Left cardiac atrium (tissue), 4 donors: ENCODE measurements around the gene ADA. TPM values are rescaled to one million over a fixed set of nuclear protein-coding genes. Genes with fewer than 3 reads are reported as not detected.

Experiments used
- ATAC-seq, 2 donors: fragments of 200-7000 bp; cut with Tn5 transposase; one replicate each; pipeline ENCODE4 v1.9.1; 2020; ENCODE audit warnings: mild to moderate bottlenecking in 2 of 2, moderate library complexity in 2 of 2
- DNase-seq: peaks from one replicate; pipeline ENCODE4 v3.0.0-alpha.2; 2020
- intact Hi-C, 2 donors: fragments of 100-400 bp; cut with DNase I; formaldehyde crosslinking; loops; one replicate each; pipeline versions ENCODE4 v1.14.1 to v1.15.1; 2022 to 2023
- total RNA-seq, 2 donors: library from RNA; stranded (reverse); fragmentation: NEBNext Ultra II Directional; extraction: Animal tissue kit (Norgen Biotek cat#: 25700); gene quantifications; one replicate each; pipeline ENCODE4 v1.2.1, GENCODE V29; 2021
- donor health status: DM: no; HTN: yes; CAD: no.
- donor health status: DM: no; HTN: yes; CAD: no; lungs with severe emphysema.
- donor health status: DM: yes; HTN: yes; CAD: no.
- donor health status: Dilated cardiomyopathy.

Gene ADA
- total RNA-seq, 2 donors from 2014 or later: 11.3 to 12.2 TPM

DNA sequence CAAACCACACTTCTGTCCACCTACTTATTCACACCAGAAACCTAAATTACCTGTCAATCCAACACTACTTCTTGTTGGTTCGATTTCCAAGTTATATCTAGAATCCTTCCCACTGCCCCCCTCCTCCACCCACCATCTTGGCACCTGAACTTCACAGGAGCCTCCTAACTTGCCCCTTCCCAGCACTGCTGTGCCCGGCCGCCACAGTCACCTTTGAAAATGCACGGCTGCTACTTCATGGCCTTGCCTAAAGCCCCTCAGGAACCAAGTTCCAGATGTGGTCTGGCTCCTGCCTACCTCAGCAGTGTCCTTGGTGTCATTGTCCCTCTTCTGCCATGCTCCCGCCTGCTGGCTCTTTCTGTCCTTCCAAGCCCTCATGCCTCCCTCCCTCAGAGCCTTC lies 37.9 kb downstream of the ADA start:
- ATAC-seq (no peak), DNase-seq (no peak)
- intact Hi-C loops: loop anchor here (5.0 kb wide), 1 partner anchor 81 kb away; no protein-coding TSS in a partner anchor

- ATAC-seq: peak; percentile 1
- DNase-seq: no peak
- intact Hi-C loops: loop anchor here (2.0 to 5.0 kb wide), 2 partner anchors 78 to 226 kb away; no protein-coding TSS in a partner anchor
Measured at GRCh38 chr20:44610313-44610962, 41.1 kb downstream of the ADA start.

- peak; percentile 93 to 94 for ATAC-seq
- intact Hi-C loops: loop anchor here (2.0 to 5.0 kb wide), 3 partner anchors 37 to 225 kb away; no protein-coding TSS in a partner anchor
Measured at GRCh38 chr20:44609516-44610312, 41.8 kb downstream of the ADA start.

DNA sequence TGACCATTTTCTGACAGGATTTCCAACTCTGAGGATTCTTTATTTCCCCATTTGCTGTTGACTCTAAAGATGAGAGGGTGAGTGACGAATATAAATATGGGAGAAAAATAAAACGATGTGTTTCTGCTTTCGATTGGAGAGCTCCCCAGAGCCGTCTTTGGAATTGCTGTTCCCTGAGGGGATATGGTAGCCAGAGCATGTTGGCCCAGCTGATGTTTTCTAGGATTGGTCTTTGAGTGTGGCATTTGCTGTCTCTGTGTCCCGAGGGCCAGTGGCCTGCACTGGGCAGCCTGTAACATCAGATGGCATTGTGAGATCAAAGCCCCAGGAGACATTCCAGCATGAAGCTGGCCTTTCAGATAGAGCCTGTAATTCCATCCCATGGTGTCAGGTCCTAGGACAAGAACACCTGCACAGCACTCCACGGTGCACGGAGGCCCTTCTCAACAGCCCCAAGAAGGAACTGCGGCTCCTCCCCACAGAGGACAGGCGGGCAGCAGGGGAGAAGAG lies 42.4 kb downstream of the ADA start:
- DNase-seq (no peak), ATAC-seq (peak; percentile 25 to 28)
- intact Hi-C loops: loop anchor here in 1 of 2 donors (5.0 kb wide), 1 partner anchor 37 kb away; no protein-coding TSS in a partner anchor

More at GRCh38 chr20:44609516-44610312, 41.8 kb downstream of the ADA start:
- peak; percentile 90 for DNase-seq

GRCh38 chr20:44606725-44607441 lies 44.6 kb downstream of the ADA start:
- ATAC-seq: no peak

DNA sequence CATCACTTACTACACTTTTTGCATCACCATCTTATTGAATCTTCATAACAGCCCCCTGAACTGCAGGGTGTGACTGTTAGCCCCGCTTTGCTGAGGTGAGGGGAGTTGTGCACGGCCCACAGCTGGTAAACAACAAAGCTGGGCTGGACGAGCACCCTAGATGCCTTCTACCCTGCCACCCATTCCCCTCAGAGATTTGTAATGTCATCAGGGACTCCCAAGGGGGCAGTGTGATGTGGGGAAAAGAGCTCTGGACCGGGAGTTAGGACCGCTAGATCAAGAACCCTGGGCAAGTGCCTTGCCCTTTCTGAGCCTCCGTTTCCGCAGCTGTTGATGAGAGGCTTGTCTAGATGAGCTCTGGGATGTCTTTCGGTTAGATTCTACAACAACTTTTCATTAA lies 48.2 kb downstream of the ADA start:
- ATAC-seq: no peak

More at GRCh38 chr20:44606725-44607441, 44.6 kb downstream of the ADA start:
- intact Hi-C loops: loop anchor here in 1 of 2 donors (5.0 kb wide), 1 partner anchor 35 kb away; no protein-coding TSS in a partner anchor
- DNase-seq: no peak

DNA sequence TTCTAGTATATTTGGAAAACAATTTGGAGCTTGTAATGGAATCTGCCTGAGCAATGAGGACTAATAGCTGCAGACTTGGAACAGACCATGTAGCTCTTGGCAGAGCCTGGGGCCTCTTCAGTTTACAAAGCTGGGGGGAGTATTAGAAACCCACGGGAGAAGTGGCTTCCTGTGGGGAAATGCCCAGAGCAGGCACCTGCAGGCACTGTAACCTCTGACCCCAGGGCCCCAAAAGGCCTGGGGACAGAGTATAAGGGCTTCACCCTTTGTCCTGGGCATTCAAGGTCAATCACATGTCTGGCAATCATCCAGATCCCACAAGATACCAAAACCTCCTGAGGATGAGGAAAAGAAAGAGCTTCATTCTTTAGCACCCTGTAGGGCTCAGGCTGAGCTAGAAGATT lies 49.7 kb downstream of the ADA start:
- peak; percentile 81 to 85 for ATAC-seq
- DNase-seq: peak; percentile 81
- intact Hi-C loops: no loop called here

More for the DNA sequence above, 48.2 kb downstream of the ADA start:
- intact Hi-C loops: no loop called here
- DNase-seq: no peak

DNA sequence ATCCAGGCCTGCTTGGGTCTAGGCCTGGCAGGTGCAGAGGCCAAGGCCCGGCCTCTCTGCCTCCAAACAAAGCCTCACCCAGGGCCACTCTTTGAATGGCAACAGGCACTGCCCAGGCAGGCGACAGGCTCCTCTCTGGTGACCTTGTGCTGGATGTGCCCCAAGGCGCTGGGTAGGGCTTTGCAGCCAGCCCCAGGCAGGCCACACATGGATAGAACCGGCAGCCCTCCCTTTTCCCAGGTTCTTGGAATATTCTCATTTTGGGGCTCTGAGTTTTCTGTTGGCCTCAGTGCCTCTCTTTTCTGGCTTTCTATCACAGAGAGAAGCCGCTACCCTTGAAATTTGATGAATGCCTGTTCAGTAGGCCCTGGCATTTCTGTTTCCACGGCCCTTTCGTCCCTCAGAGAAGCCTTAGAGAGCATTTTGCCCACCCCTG lies 50.2 kb downstream of the ADA start:
- intact Hi-C loops: no loop called here
- ATAC-seq (peak; percentile 43 to 45), DNase-seq (no peak)

- ATAC-seq: peak; percentile 34 to 70
- intact Hi-C loops: no loop called here
- DNase-seq: peak; percentile 66
Measured at GRCh38 chr20:44600758-44601201, 50.7 kb downstream of the ADA start.

- DNase-seq (no peak), ATAC-seq (no peak)
- intact Hi-C loops: no loop called here
Measured at GRCh38 chr20:44600301-44600700, 51.2 kb downstream of the ADA start.

- intact Hi-C loops: no loop called here
- ATAC-seq (no peak), DNase-seq (no peak)
Measured at GRCh38 chr20:44599715-44600114, 51.8 kb downstream of the ADA start.

DNA sequence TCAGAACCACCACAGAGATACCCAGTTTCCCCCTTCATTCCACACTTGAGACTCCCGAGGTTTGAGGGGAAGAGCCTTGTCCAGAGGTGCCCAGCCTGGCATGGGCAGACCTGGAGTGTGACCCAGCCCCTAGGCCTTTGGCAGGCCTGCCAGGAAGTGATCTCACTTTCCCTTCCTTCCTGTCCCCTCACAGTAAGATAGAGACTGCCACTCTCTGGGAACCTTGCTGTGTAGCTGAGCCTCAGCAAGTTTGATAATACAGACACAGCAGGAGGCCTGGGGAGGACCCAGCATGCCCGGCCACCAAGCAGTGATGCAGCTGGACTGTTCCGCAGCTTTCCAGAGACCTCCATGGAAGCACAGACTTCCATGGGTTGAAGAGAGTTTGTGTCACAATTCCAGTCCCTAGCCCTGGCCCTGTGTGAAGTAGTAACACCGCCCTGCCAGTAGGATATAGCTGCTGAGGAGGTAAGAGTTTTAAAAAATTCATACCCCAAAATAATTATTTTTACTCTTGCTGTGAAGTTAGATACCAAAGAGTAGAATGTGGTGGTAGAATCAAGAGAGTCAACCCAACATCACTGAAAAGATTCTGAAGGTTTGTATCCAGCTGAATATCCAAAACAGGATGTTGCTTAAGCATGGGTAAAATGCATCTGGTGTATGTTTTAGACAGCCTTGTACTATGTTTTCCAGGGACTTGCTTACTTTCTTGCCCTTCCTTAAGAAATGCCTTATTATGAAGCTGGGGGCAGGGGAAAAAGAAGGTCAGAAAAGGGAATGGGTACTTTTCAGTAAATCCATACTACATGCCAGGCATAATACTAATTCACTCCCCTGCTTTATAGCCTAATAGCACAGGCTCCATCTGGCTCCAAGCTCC lies 52.8 kb downstream of the ADA start:
- DNase-seq: peak; percentile 77
- intact Hi-C loops: no loop called here
- peak; percentile 36 to 72 for ATAC-seq

DNA sequence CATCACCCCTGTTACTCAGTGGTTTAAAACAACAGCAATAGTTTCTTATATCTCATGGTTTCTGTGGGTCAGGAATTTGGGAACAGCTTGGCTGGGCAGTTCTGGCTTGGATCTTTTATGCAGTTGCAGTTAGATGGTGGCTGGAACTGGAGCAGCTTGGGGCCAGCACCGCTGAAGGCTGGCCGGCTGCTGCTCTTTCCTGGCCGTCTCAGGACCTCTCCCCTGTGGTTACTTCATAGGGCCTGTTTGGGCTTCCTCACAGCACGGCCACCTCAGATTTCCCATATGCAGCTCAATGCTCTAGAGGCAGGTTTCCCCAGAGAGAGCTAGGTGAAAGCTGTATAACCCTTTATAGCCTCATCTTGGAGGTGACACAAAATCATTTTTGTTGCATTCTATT lies 53.6 kb downstream of the ADA start:
- peak; percentile 10 to 13 for ATAC-seq
- DNase-seq: no peak
- intact Hi-C loops: no loop called here

DNA sequence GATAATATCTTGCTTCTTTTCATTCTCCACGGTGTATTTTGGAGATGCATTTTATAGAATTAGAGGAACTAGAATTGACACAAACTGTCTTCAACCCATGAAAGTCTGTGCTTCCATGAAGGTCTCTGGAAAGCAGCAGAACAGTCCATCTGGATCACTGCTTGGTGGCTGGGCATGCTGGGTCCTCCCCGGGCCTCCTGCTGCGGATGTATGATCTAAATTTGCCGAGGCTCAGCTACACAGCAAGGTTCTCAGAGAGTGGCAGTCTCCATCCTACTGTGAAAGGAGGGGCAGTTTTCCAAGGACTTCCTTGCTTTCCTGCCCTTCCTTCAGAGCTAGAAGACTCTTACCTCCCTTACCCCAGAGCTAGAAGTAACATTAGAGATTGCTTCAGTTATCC lies 54.0 kb downstream of the ADA start:
- intact Hi-C loops: no loop called here
- no peak for ATAC-seq
- DNase-seq: no peak

DNA sequence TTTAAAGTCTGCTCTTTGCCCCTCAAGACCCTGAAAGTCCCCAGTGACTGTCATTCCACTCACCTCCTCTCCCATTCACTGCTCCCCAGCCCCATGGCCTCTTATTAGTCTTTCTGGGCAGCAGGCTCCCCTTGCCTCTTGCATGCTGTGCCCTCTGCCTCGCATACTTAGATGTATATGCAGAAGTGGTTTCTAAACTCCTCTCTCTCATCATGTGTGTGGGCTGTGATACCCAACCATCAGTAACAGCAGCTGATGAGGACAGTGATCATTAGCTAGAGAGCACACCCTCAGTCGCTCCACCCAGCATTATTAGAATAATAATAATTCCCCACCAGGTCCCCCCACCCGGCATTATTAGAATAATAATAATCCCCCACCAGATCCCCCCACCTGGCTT lies 54.6 kb downstream of the ADA start:
- DNase-seq (no peak), ATAC-seq (no peak)
- intact Hi-C loops: no loop called here

DNA sequence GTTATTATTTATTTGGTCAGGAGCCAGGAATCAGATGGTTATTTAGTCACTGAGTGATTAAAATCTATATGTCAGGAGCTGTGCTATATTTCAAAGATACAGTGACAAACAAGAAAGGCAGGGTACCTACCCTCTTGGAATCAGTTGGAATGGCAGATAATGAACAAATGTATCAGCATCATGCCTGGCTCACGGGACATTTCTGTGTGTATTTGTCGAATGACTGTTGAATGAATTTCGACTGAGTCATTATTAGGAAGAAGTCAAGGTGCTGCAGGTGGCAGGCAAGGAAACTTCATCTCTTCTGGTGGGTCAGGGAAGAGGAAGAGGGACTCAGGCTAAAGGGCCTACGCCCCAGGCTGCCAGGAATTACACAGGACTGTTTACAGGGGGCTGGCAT lies 55.5 kb downstream of the ADA start:
- intact Hi-C loops: no loop called here
- DNase-seq: no peak
- ATAC-seq: no peak

GRCh38 chr20:44594730-44595129 lies 56.8 kb downstream of the ADA start:
- DNase-seq: no peak
- ATAC-seq: peak in 1 of 2 donors; percentile 26
- intact Hi-C loops: no loop called here

- DNase-seq (no peak), ATAC-seq (no peak)
- intact Hi-C loops: no loop called here
Measured at GRCh38 chr20:44593751-44594150, 57.7 kb downstream of the ADA start.
